ENCODE results near the gene SNX9. TPM values are rescaled to one million over a fixed set of nuclear protein-coding genes. Genes with fewer than 3 reads are reported as not detected.

Gene SNX9
- total and polyA plus RNA-seq, 10 of the 15 experiments (the other 5 are each of a cell fraction or from before 2014, with no cell fraction given) = 0.03 to 2.0 (median 0.37) TPM

GRCh38 chr6:157905590-157906342 lies 82.7 kb downstream of the SNX9 start:
- ATAC-seq (no peak), FAIRE-seq (no peak), DNase-seq (ENCODE audit: low read depth, low spot score) (no peak)
- WGBS (ENCODE audit: insufficient coverage, insufficient replicate concordance, low lambda C conversion rate, missing lambda C conversion rate) = 98% methylated on average over 11 of the region's 11 CpGs
- H3K27ac ChIP-seq (ENCODE audit: control insufficient read depth, insufficient read depth) = no peak overlapping the region
- RAD21 ChIA-PET (ENCODE audit: unreplicated experiment) = no interaction called here
- no peak overlapping the region for H3K9ac ChIP-seq (ENCODE audit: control insufficient read depth, insufficient read depth, low read length)
- intact Hi-C loops (cut with micrococcal nuclease; ENCODE audit: unreplicated experiment) (loop anchor here (10.0 kb wide), 1 partner anchor 169 kb away; no protein-coding TSS in a partner anchor), in situ Hi-C loops (cut with MboI) (no loop called here)
- TF ChIP-seq IKZF1 (conservative IDR thresholded peaks at IDR 0.05) = no peak
- TF ChIP-seq POLR2AphosphoS2 (IDR thresholded peaks at IDR 0.05; ENCODE audit: low read depth, low read length) = no peak
- no peak for TF ChIP-seq ZBTB11 (CRISPR knock-in tag; IDR thresholded peaks at IDR 0.05)
- TF ChIP-seq POLR2AphosphoS5 (IDR thresholded peaks at IDR 0.05; ENCODE audit: low read length) = no peak
- no peak for TF ChIP-seq FOXM1 (IDR thresholded peaks at IDR 0.05; ENCODE audit: low read depth, low read length)
- TF ChIP-seq WRNIP1 (IDR thresholded peaks at IDR 0.05; ENCODE audit: borderline replicate concordance, low read depth, low read length) = no peak
- TF ChIP-seq BRCA1 (IDR thresholded peaks at IDR 0.05; ENCODE audit: low read depth, low read length) = no peak
- no peak for TF ChIP-seq NRF1 (conservative IDR thresholded peaks at IDR 0.05; ENCODE audit: low read depth, low read length)
- no peak for TF ChIP-seq IRF5 (IDR thresholded peaks at IDR 0.05; ENCODE audit: borderline replicate concordance)
- TF ChIP-seq FOS (IDR thresholded peaks at IDR 0.05; ENCODE audit: borderline replicate concordance, extremely low read depth, insufficient read length) = no peak
- no peak for TF ChIP-seq MTA2 (IDR thresholded peaks at IDR 0.05; ENCODE audit: low read depth)
- TF ChIP-seq EZH2 (IDR thresholded peaks at IDR 0.05; ENCODE audit: borderline replicate concordance, control insufficient read depth, low read depth, low read length) = no peak
- TF ChIP-seq SRF (IDR thresholded peaks at IDR 0.05; ENCODE audit: low read depth in 2 of 2, low read length in 2 of 2) = no peak
- TF ChIP-seq RUNX3 (IDR thresholded peaks at IDR 0.05; ENCODE audit: low read length) = no peak
- no peaks in the 10 kb centered on the region; a peak in 1 of 4 replicates for H3K36me3 ChIP-seq (ENCODE audit: control insufficient read depth in 2 of 2, insufficient read depth in 2 of 2, low read length in 1 of 2)
- H3K4me3 ChIP-seq = no peak overlapping the region
- H3K27me3 ChIP-seq (replicated peaks in 1 of 2; ENCODE audit: control insufficient read depth in 2 of 2, insufficient read depth in 2 of 2, low read length in 1 of 2) = no peaks in the 10 kb centered on the region
- no peaks in the 10 kb centered on the region for H4K20me1 ChIP-seq (ENCODE audit: control insufficient read depth, insufficient read depth)
- H3K4me2 ChIP-seq (ENCODE audit: control insufficient read depth, insufficient read depth) = no peak overlapping the region
- SMC1A ChIA-PET (ENCODE audit: uncharacterized antibody, unreplicated experiment) = interaction anchor here (1.5 kb wide), 1 partner anchor 149 kb away, joined by 4 read pairs; no protein-coding TSS in a partner anchor
- POLR2A ChIA-PET = no interaction called here
- CTCF ChIA-PET = interaction anchor here (0.9 to 2.0 kb wide), 2 partner anchors 41 to 150 kb away, joined by 5 read pairs; no protein-coding TSS in a partner anchor
- H3K9me3 ChIP-seq (replicated peaks; ENCODE audit: control insufficient read depth, insufficient read depth, low read length) = no peaks in the 10 kb centered on the region; the same call in 2 of the 3 replicates
- no peaks in the 10 kb centered on the region for H3K79me2 ChIP-seq (ENCODE audit: control insufficient read depth, insufficient read depth, low read length)
- BruUV-seq (replicated peaks) = no TSS peak
- H2AFZ ChIP-seq (ENCODE audit: control insufficient read depth, low read depth, low read length) = no peak overlapping the region
- peaks cover 17% of the 10 kb centered on the region for H3K4me1 ChIP-seq (ENCODE audit: control insufficient read depth, insufficient read depth, low read length)
